ENCODE data around the gene NELL1. TPM values are rescaled to one million over a fixed set of nuclear protein-coding genes. Genes with fewer than 3 reads are reported as not detected.

Gene NELL1
- total RNA-seq, 6 donors from 2014 or later: 0.26 TPM; not detected in 5

GRCh38 chr11:20808328-20808727, 138.9 kb downstream of the NELL1 start:
- Histone ChIP-seq H3K4me1 (no peaks in the 10 kb centered on the region), H3K27ac (no peak overlapping the region), H3K4me3 (no peak overlapping the region), H3K9me3 (peaks cover 0 to 7% (median 4%) of the 10 kb centered on the region in 4 donors), H3K36me3 (no peaks in the 10 kb centered on the region), H3K27me3 (no peaks in the 10 kb centered on the region)
- no peak for DNase-seq
- 45% methylated on average over 1 of the region's 1 CpG; no CpG with 5 or more reads in 1 of the 2 donors for WGBS, 2 donors
- no peak for ATAC-seq (ENCODE audit: low FRiP score in 2 of 2)
- TF ChIP-seq POLR2AphosphoS5 (IDR thresholded peaks at IDR 0.05): no peak
- TF ChIP-seq, protein P1, sequence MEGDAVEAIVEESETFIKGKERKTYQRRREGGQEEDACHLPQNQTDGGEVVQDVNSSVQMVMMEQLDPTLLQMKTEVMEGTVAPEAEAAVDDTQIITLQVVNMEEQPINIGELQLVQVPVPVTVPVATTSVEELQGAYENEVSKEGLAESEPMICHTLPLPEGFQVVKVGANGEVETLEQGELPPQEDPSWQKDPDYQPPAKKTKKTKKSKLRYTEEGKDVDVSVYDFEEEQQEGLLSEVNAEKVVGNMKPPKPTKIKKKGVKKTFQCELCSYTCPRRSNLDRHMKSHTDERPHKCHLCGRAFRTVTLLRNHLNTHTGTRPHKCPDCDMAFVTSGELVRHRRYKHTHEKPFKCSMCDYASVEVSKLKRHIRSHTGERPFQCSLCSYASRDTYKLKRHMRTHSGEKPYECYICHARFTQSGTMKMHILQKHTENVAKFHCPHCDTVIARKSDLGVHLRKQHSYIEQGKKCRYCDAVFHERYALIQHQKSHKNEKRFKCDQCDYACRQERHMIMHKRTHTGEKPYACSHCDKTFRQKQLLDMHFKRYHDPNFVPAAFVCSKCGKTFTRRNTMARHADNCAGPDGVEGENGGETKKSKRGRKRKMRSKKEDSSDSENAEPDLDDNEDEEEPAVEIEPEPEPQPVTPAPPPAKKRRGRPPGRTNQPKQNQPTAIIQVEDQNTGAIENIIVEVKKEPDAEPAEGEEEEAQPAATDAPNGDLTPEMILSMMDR (IDR thresholded peaks at IDR 0.05): no peak
- no peak for TF ChIP-seq POLR2A (IDR thresholded peaks at IDR 0.05)
- TF ChIP-seq EP300 (IDR thresholded peaks at IDR 0.05): no peak

- no peak overlapping the region for H3K27ac ChIP-seq
- no peaks in the 10 kb centered on the region for H3K36me3 ChIP-seq
- H3K4me3 ChIP-seq: no peak overlapping the region
- WGBS, 2 donors: 83 to 88% methylated on average over 2 of the region's 2 CpGs
- ATAC-seq (ENCODE audit: low FRiP score in 2 of 2) (no peak), DNase-seq (no peak)
- H3K27me3 ChIP-seq: no peaks in the 10 kb centered on the region
- no peaks in the 10 kb centered on the region for H3K9me3 ChIP-seq
- TF ChIP-seq POLR2A (IDR thresholded peaks at IDR 0.05) (no peak), EP300 (IDR thresholded peaks at IDR 0.05) (no peak)
- TF ChIP-seq, protein P1 (IDR thresholded peaks at IDR 0.05): no peak
- H3K4me1 ChIP-seq: no peaks in the 10 kb centered on the region
Observed at GRCh38 chr11:20821046-20821445, 151.7 kb downstream of the NELL1 start.

DNA sequence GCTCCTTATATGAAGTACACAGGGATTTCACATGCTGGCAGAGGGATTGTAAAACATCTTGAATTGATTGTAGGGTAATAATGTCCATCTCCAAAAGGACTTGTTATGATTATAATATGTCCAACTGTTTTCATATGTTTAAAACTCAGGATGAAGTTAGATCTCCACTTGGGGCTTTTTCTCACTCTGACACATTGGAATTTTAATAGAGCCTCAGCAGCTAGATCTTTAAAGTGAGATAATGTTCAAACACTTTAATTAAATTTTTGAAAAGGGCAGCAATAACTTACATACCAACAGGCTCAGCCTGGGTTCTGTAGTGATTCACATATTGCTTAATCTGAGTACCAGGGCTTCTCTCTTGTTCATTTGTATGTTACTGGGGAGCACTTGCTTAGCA, 152.1 kb downstream of the NELL1 start:
- no peak for DNase-seq
- Histone ChIP-seq H3K27me3 (no peaks in the 10 kb centered on the region), H3K36me3 (no peaks in the 10 kb centered on the region), H3K27ac (no peak overlapping the region), H3K4me1 (no peaks in the 10 kb centered on the region), H3K9me3 (no peaks in the 10 kb centered on the region), H3K4me3 (no peak overlapping the region)
- ATAC-seq (ENCODE audit: low FRiP score in 2 of 2): no peak
- TF ChIP-seq, protein P1 (IDR thresholded peaks at IDR 0.05): no peak
- TF ChIP-seq EP300 (IDR thresholded peaks at IDR 0.05): no peak
- TF ChIP-seq POLR2AphosphoS5 (IDR thresholded peaks at IDR 0.05): no peak
- no peak for TF ChIP-seq POLR2A (IDR thresholded peaks at IDR 0.05)

DNA sequence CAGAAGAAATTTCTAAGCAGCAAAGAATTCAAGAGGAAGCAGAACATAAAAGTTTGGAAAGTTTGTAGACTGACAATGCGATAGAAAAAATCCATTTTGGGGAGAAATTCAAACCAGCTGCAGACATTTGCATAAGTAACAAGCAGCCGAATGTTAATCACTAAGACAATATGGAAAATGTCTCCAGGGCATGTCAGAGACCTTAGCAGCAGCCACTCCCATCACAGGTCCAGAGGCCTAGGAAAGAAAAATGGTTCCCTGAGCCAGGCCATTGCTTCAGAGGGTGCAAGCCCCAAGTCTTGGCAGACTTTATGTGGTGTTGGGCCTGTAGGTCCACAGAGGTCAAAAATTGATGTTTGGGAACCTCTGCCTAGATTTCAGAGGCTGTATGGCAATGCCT, 155.4 kb downstream of the NELL1 start:
- Histone ChIP-seq H3K27me3 (no peaks in the 10 kb centered on the region), H3K4me1 (no peaks in the 10 kb centered on the region), H3K4me3 (no peak overlapping the region), H3K27ac (no peak overlapping the region), H3K36me3 (no peaks in the 10 kb centered on the region), H3K9me3 (no peaks in the 10 kb centered on the region)
- no peak for TF ChIP-seq POLR2A (IDR thresholded peaks at IDR 0.05)
- TF ChIP-seq POLR2AphosphoS5 (IDR thresholded peaks at IDR 0.05): no peak
- no peak for TF ChIP-seq EP300 (IDR thresholded peaks at IDR 0.05)
- TF ChIP-seq, protein P1 (IDR thresholded peaks at IDR 0.05): no peak
- 46 to 87% methylated on average over 1 to 2 of the region's 2 CpGs for WGBS, 2 donors
- no peak for DNase-seq
- no peak for ATAC-seq (ENCODE audit: low FRiP score in 2 of 2)

GRCh38 chr11:20835561-20835960, 166.2 kb downstream of the NELL1 start:
- no peak overlapping the region for H3K27ac ChIP-seq
- no peaks in the 10 kb centered on the region for H3K4me1 ChIP-seq
- no peak overlapping the region for H3K4me3 ChIP-seq
- no peak for DNase-seq
- H3K36me3 ChIP-seq: no peaks in the 10 kb centered on the region
- H3K27me3 ChIP-seq: no peaks in the 10 kb centered on the region
- no peaks in the 10 kb centered on the region for H3K9me3 ChIP-seq
- no peak for ATAC-seq (ENCODE audit: low FRiP score in 2 of 2)
- TF ChIP-seq, protein P1 (IDR thresholded peaks at IDR 0.05): no peak
- no peak for TF ChIP-seq POLR2A (IDR thresholded peaks at IDR 0.05)
- no peak for TF ChIP-seq EP300 (IDR thresholded peaks at IDR 0.05)
- TF ChIP-seq POLR2AphosphoS5 (IDR thresholded peaks at IDR 0.05): no peak
- 72 to 77% methylated on average over 3 of the region's 3 CpGs for WGBS, 2 donors

Measured in upper lobe of left lung (tissue), 6 donors.